Stimulated activated CD8-positive, alpha-beta memory T cell treated with anti-CD3 and anti-CD28 coated beads, Interleukin-7, amount 100 ng/mL, for 48 hours (primary cell): ENCODE data around the gene C1orf35.

Experiments
- DNase-seq, 2 donors: peaks; one replicate each; pipeline ENCODE4 v3.0.0-alpha.2; 2020; ENCODE audit warnings: low read depth in 1 of 2; ENCODE audit errors: extremely low read depth in 1 of 2

Gene C1orf35

GRCh38 chr1:228064741-228065542 is 38.2 kb downstream of the C1orf35 start:
- DNase-seq, result no peak

- no peak for DNase-seq
Measured at GRCh38 chr1:228064296-228064695, 38.8 kb downstream of the C1orf35 start.

- no peak for DNase-seq
Measured at GRCh38 chr1:228063251-228064191, 39.6 kb downstream of the C1orf35 start.

GRCh38 chr1:228062812-228063211 is 40.3 kb downstream of the C1orf35 start:
- no peak for DNase-seq

- DNase-seq, result no peak
Measured at GRCh38 chr1:228062085-228062791, 40.9 kb downstream of the C1orf35 start.

- no peak for DNase-seq
Measured at GRCh38 chr1:228061411-228062084, 41.6 kb downstream of the C1orf35 start.

GRCh38 chr1:228060458-228061190 is 42.5 kb downstream of the C1orf35 start:
- DNase-seq, result no peak

GRCh38 chr1:228059634-228060457 is 43.3 kb downstream of the C1orf35 start:
- DNase-seq, result peak in 1 of 2 donors; percentile 83

- no peak for DNase-seq
Measured at GRCh38 chr1:228058949-228059633, 44.0 kb downstream of the C1orf35 start.

GRCh38 chr1:228058172-228058948 is 44.8 kb downstream of the C1orf35 start:
- DNase-seq, result no peak
